ENCODE measurements around the gene AKAP11.

Gene AKAP11

GRCh38 chr13:42258747-42259146, 13.2 kb upstream of the AKAP11 start:
- Mint-ChIP-seq H3K27me3 (peaks cover 20% of the 10 kb centered on the region), H3K4me1 (no peaks in the 10 kb centered on the region), H3K4me3 (no peak overlapping the region), H3K36me3 (ENCODE audit: insufficient read depth) (no peaks in the 10 kb centered on the region), H3K9me3 (no peaks in the 10 kb centered on the region), H3K27ac (ENCODE audit: low read depth) (no peak overlapping the region)
- DNase-seq (ENCODE audit: low spot score in 2 of 2), result no peak
- no peak for ATAC-seq (replicated peaks; ENCODE audit: extremely low read depth, poor library complexity, severe bottlenecking)

GRCh38 chr13:42259515-42259914, 12.4 kb upstream of the AKAP11 start:
- H3K4me1 Mint-ChIP-seq, result no peaks in the 10 kb centered on the region
- no peaks in the 10 kb centered on the region for H3K9me3 Mint-ChIP-seq
- H3K27me3 Mint-ChIP-seq, result peaks cover 20% of the 10 kb centered on the region
- ATAC-seq (replicated peaks; ENCODE audit: extremely low read depth, poor library complexity, severe bottlenecking) (no peak), DNase-seq (ENCODE audit: low spot score in 2 of 2) (no peak)
- no peak overlapping the region for H3K4me3 Mint-ChIP-seq
- H3K36me3 Mint-ChIP-seq (ENCODE audit: insufficient read depth), result no peaks in the 10 kb centered on the region
- H3K27ac Mint-ChIP-seq (ENCODE audit: low read depth), result no peak overlapping the region

- H3K4me1 Mint-ChIP-seq, result no peaks in the 10 kb centered on the region
- no peak overlapping the region for H3K27ac Mint-ChIP-seq (ENCODE audit: low read depth)
- DNase-seq (ENCODE audit: low spot score in 2 of 2) (no peak), ATAC-seq (replicated peaks; ENCODE audit: extremely low read depth, poor library complexity, severe bottlenecking) (no peak)
- H3K9me3 Mint-ChIP-seq, result no peaks in the 10 kb centered on the region
- H3K4me3 Mint-ChIP-seq, result no peak overlapping the region
- peaks cover 20% of the 10 kb centered on the region for H3K27me3 Mint-ChIP-seq
- H3K36me3 Mint-ChIP-seq (ENCODE audit: insufficient read depth), result no peaks in the 10 kb centered on the region
Measured at GRCh38 chr13:42260903-42261654, 10.9 kb upstream of the AKAP11 start.

GRCh38 chr13:42266473-42266872, 5.5 kb upstream of the AKAP11 start:
- ATAC-seq (replicated peaks; ENCODE audit: extremely low read depth, poor library complexity, severe bottlenecking) (no peak), DNase-seq (ENCODE audit: low spot score in 2 of 2) (no peak)
- Mint-ChIP-seq H3K36me3 (ENCODE audit: insufficient read depth) (peaks cover 3% of the 10 kb centered on the region), H3K4me3 (no peak overlapping the region), H3K27ac (ENCODE audit: low read depth) (no peak overlapping the region), H3K27me3 (peaks cover 13% of the 10 kb centered on the region), H3K9me3 (no peaks in the 10 kb centered on the region), H3K4me1 (peaks cover 14% of the 10 kb centered on the region)

- Mint-ChIP-seq H3K4me1 (peaks cover 45% of the 10 kb centered on the region), H3K4me3 (peak overlapping the region; percentile 94), H3K27me3 (no peaks in the 10 kb centered on the region), H3K9me3 (no peaks in the 10 kb centered on the region), H3K36me3 (ENCODE audit: insufficient read depth) (peaks cover 19% of the 10 kb centered on the region), H3K27ac (ENCODE audit: low read depth) (peak overlapping the region; percentile 95)
- DNase-seq (ENCODE audit: low spot score in 2 of 2) (no peak), ATAC-seq (replicated peaks; ENCODE audit: extremely low read depth, poor library complexity, severe bottlenecking) (no peak)
Measured at GRCh38 chr13:42270160-42270856, 1.6 kb upstream of the AKAP11 start.

GRCh38 chr13:42270857-42271215, 1.1 kb upstream of the AKAP11 start:
- peak overlapping the region; percentile 94 for H3K4me3 Mint-ChIP-seq
- H3K4me1 Mint-ChIP-seq, result peaks cover 50% of the 10 kb centered on the region
- peak overlapping the region; percentile 95 for H3K27ac Mint-ChIP-seq (ENCODE audit: low read depth)
- H3K36me3 Mint-ChIP-seq (ENCODE audit: insufficient read depth), result peaks cover 19% of the 10 kb centered on the region
- DNase-seq (ENCODE audit: low spot score in 2 of 2) (no peak), ATAC-seq (replicated peaks; ENCODE audit: extremely low read depth, poor library complexity, severe bottlenecking) (no peak)
- H3K27me3 Mint-ChIP-seq, result no peaks in the 10 kb centered on the region
- H3K9me3 Mint-ChIP-seq, result no peaks in the 10 kb centered on the region

GRCh38 chr13:42271337-42272114, 426 bp upstream of the AKAP11 start:
- no peaks in the 10 kb centered on the region for H3K9me3 Mint-ChIP-seq
- H3K4me3 Mint-ChIP-seq, result peak overlapping the region; percentile 94
- DNase-seq (ENCODE audit: low spot score in 2 of 2) (peak; percentile 86 to 91), ATAC-seq (replicated peaks; ENCODE audit: extremely low read depth, poor library complexity, severe bottlenecking) (peak; percentile 92)
- peaks cover 57% of the 10 kb centered on the region for H3K4me1 Mint-ChIP-seq
- H3K27ac Mint-ChIP-seq (ENCODE audit: low read depth), result peak overlapping the region; percentile 95
- H3K27me3 Mint-ChIP-seq, result no peaks in the 10 kb centered on the region
- peaks cover 19% of the 10 kb centered on the region for H3K36me3 Mint-ChIP-seq (ENCODE audit: insufficient read depth)

- Mint-ChIP-seq H3K9me3 (no peaks in the 10 kb centered on the region), H3K27me3 (no peaks in the 10 kb centered on the region), H3K4me3 (peak overlapping the region; percentile 94), H3K4me1 (peaks cover 67% of the 10 kb centered on the region), H3K36me3 (ENCODE audit: insufficient read depth) (peaks cover 22% of the 10 kb centered on the region), H3K27ac (ENCODE audit: low read depth) (peak overlapping the region; percentile 95)
- ATAC-seq (replicated peaks; ENCODE audit: extremely low read depth, poor library complexity, severe bottlenecking) (no peak), DNase-seq (ENCODE audit: low spot score in 2 of 2) (no peak)
Measured at GRCh38 chr13:42272804-42273175, 838 bp downstream of the AKAP11 start.

- Mint-ChIP-seq H3K27ac (ENCODE audit: low read depth) (peak overlapping the region; percentile 95), H3K4me3 (peak overlapping the region; percentile 94), H3K27me3 (no peaks in the 10 kb centered on the region)
Measured at GRCh38 chr13:42274386-42275097, 2.6 kb downstream of the AKAP11 start.

GRCh38 chr13:42275098-42275471, 3.1 kb downstream of the AKAP11 start:
- no peaks in the 10 kb centered on the region for H3K27me3 Mint-ChIP-seq
- H3K4me3 Mint-ChIP-seq, result peak overlapping the region; percentile 94
- peaks cover 71% of the 10 kb centered on the region for H3K4me1 Mint-ChIP-seq
- ATAC-seq (replicated peaks; ENCODE audit: extremely low read depth, poor library complexity, severe bottlenecking) (no peak), DNase-seq (ENCODE audit: low spot score in 2 of 2) (no peak)
- H3K9me3 Mint-ChIP-seq, result no peaks in the 10 kb centered on the region
- no peak overlapping the region for H3K27ac Mint-ChIP-seq (ENCODE audit: low read depth)
- H3K36me3 Mint-ChIP-seq (ENCODE audit: insufficient read depth), result peaks cover 22% of the 10 kb centered on the region

More at GRCh38 chr13:42274386-42275097, 2.6 kb downstream of the AKAP11 start:
- DNase-seq (ENCODE audit: low spot score in 2 of 2) (no peak), ATAC-seq (replicated peaks; ENCODE audit: extremely low read depth, poor library complexity, severe bottlenecking) (no peak)
- peaks cover 71% of the 10 kb centered on the region for H3K4me1 Mint-ChIP-seq
- peaks cover 22% of the 10 kb centered on the region for H3K36me3 Mint-ChIP-seq (ENCODE audit: insufficient read depth)
- H3K9me3 Mint-ChIP-seq, result no peaks in the 10 kb centered on the region

- H3K27me3 Mint-ChIP-seq, result no peaks in the 10 kb centered on the region
- peaks cover 67% of the 10 kb centered on the region for H3K4me1 Mint-ChIP-seq
- DNase-seq (ENCODE audit: low spot score in 2 of 2), result no peak
- H3K9me3 Mint-ChIP-seq, result no peaks in the 10 kb centered on the region
- ATAC-seq (replicated peaks; ENCODE audit: extremely low read depth, poor library complexity, severe bottlenecking), result no peak
- H3K36me3 Mint-ChIP-seq (ENCODE audit: insufficient read depth), result peaks cover 22% of the 10 kb centered on the region
- H3K27ac Mint-ChIP-seq (ENCODE audit: low read depth), result no peak overlapping the region
- peak overlapping the region; percentile 94 for H3K4me3 Mint-ChIP-seq
Measured at GRCh38 chr13:42275506-42275905, 3.6 kb downstream of the AKAP11 start.

- peak overlapping the region; percentile 52 for H3K4me3 Mint-ChIP-seq
- peak overlapping the region; percentile 49 for H3K27ac Mint-ChIP-seq (ENCODE audit: low read depth)
- no peaks in the 10 kb centered on the region for H3K27me3 Mint-ChIP-seq
- ATAC-seq (replicated peaks; ENCODE audit: extremely low read depth, poor library complexity, severe bottlenecking), result no peak
- peaks cover 17% of the 10 kb centered on the region for H3K36me3 Mint-ChIP-seq (ENCODE audit: insufficient read depth)
- H3K9me3 Mint-ChIP-seq, result no peaks in the 10 kb centered on the region
- peaks cover 56% of the 10 kb centered on the region for H3K4me1 Mint-ChIP-seq
- DNase-seq (ENCODE audit: low spot score in 2 of 2), result no peak
Measured at GRCh38 chr13:42276683-42277082, 4.7 kb downstream of the AKAP11 start.

All from central memory CD8-positive, alpha-beta T cell (primary cell).